HepG2 (cell line): ENCODE measurements around the gene STXBP5L. TPM values are rescaled to one million over a fixed set of nuclear protein-coding genes. Genes with fewer than 3 reads are reported as not detected.

Source experiments
- ATAC-seq: fragments of 200-7000 bp; cut with Tn5 transposase; 3 replicates; pipeline ENCODE4 v1.9.1; 2020; ENCODE audit warnings: mild to moderate bottlenecking, moderate library complexity
- BruUV-seq: library from RNA; stranded (reverse); fragments of 400-500 nt; replicated peaks from 2 replicates; lab custom pipeline; 2021; lab: Mats Ljungman, UMichigan
- CTCF ChIA-PET: fragments of 300-600 bp; formaldehyde crosslinking; extraction: SDS; loops from one replicate; lab custom pipeline; 2021; ENCODE audit warnings: low total read pairs, inconsistent platforms, low intra/inter-chr PET ratio; lab: Yijun Ruan, JAX
- POLR2A ChIA-PET: fragments of 350-600 bp; sonication (Branson Sonifier 250); formaldehyde crosslinking; loops from one replicate; lab custom pipeline; 2020; ENCODE audit warnings: antibody characterized with exemption, inconsistent platforms; lab: Yijun Ruan, JAX
- DNase-seq: peaks from one replicate; pipeline ENCODE4 v3.0.0-alpha.2; 2015; ENCODE audit warnings: low spot score
- FAIRE-seq: peaks from 3 replicates; lab custom pipeline; 2011; peaks lifted over from hg19 to GRCh38; lab: Jason Lieb, UNC
- H2AFZ ChIP-seq: one replicate; pipeline ENCODE4 v1.6.1; 2011; ENCODE audit warnings: low read length, inconsistent platforms
- H3K27ac ChIP-seq: fragments of 300-600 bp; 3 replicates; pipeline ENCODE4 v1.8.0; 2011; ENCODE audit warnings: mixed run types, mild to moderate bottlenecking, mixed read lengths, low read length, inconsistent platforms; ENCODE audit not compliant: insufficient read depth; ENCODE audit errors: extremely low read length
- H3K27me3 ChIP-seq, 2 experiments: fragments of 200-600 bp in 1 of 2; 2 replicates in 1 of 2; 3 replicates in 1 of 2; pipeline versions ENCODE4 v1.6.0 to v1.8.0; 2011; ENCODE audit warnings: low read length in 2 of 2, mild to moderate bottlenecking in 2 of 2, moderate library complexity in 2 of 2, inconsistent platforms in 1 of 2; ENCODE audit not compliant: insufficient read depth in 2 of 2, control insufficient read depth in 1 of 2
- H3K36me3 ChIP-seq, 2 experiments: fragments of 200-600 bp in 1 of 2; replicated peaks in 1 of 2; 2 replicates in 1 of 2; 3 replicates in 1 of 2; pipeline versions ENCODE4 v1.5.1 to v1.8.0; 2011; ENCODE audit warnings: low read length in 2 of 2, inconsistent platforms in 1 of 2; ENCODE audit not compliant: insufficient read depth in 2 of 2, control insufficient read depth in 1 of 2
- H3K4me1 ChIP-seq: 2 replicates; pipeline ENCODE4 v1.5.1; 2012; ENCODE audit warnings: low read length, inconsistent platforms; ENCODE audit not compliant: insufficient read depth
- H3K4me2 ChIP-seq: 2 replicates; pipeline ENCODE4 v1.6.0; 2011; ENCODE audit warnings: low read depth, low read length, inconsistent platforms
- H3K4me3 ChIP-seq, 3 experiments: fragments of 200-600 bp in 1 of 3; sonication (generic), shearing (Covaris generic) in 1 of 3; replicated peaks in 1 of 3; 2 replicates each; pipeline ENCODE4 v1.5.1; 2011 to 2016; ENCODE audit warnings: low read length in 3 of 3, inconsistent platforms in 2 of 3, low read depth in 2 of 3, mild to moderate bottlenecking in 2 of 3, control low read depth in 1 of 3, mixed read lengths in 1 of 3; ENCODE audit not compliant: insufficient read depth in 1 of 3
- H3K79me2 ChIP-seq: one replicate; pipeline ENCODE4 v1.6.1; 2011; ENCODE audit warnings: low read length, inconsistent platforms; ENCODE audit not compliant: insufficient read depth
- H3K9ac ChIP-seq: 2 replicates; pipeline ENCODE4 v1.6.0; 2011; ENCODE audit warnings: mild to moderate bottlenecking, low read depth, low read length, inconsistent platforms; ENCODE audit not compliant: insufficient read depth
- H3K9me3 ChIP-seq: 2 replicates; pipeline ENCODE4 v1.5.1; 2012; ENCODE audit warnings: mild to moderate bottlenecking, low read length
- H4K20me1 ChIP-seq: 2 replicates; pipeline ENCODE4 v1.6.0; 2011; ENCODE audit warnings: inconsistent platforms, mild to moderate bottlenecking, low read length, moderate library complexity; ENCODE audit not compliant: insufficient read depth
- CBX2 ChIP-seq, 2 experiments: fragments of 200-600 bp in 1 of 2; sonication (generic); formaldehyde crosslinking in 1 of 2; IDR thresholded peaks; 2 replicates each; pipeline versions ENCODE4 v1.7.0 to v1.8.1; 2018 to 2022; ENCODE audit warnings: low read depth in 2 of 2, low read length in 1 of 2, mild to moderate bottlenecking in 1 of 2, missing genetic modification reagents in 1 of 2
- DPF2 ChIP-seq: sonication (generic); formaldehyde crosslinking; IDR thresholded peaks from 2 replicates; pipeline ENCODE4 v1.4.0; 2020; ENCODE audit warnings: mild to moderate bottlenecking, low read depth, missing genetic modification reagents, borderline replicate concordance
- ELF4 ChIP-seq: sonication (generic); formaldehyde crosslinking; IDR thresholded peaks from 2 replicates; pipeline ENCODE4 v1.5.0; 2020; ENCODE audit warnings: missing genetic modification reagents, mild to moderate bottlenecking, moderate library complexity, borderline replicate concordance
- HCFC1 ChIP-seq: fragments of 150-350 bp; IDR thresholded peaks from 2 replicates; pipeline ENCODE4 v1.6.1; 2014; ENCODE audit warnings: low read depth, low read length
- HOXA5 ChIP-seq: sonication (generic); formaldehyde crosslinking; IDR thresholded peaks from 2 replicates; pipeline ENCODE4 v1.4.0; 2020; ENCODE audit warnings: missing genetic modification reagents
- NR2F2 ChIP-seq: IDR thresholded peaks from 2 replicates; pipeline ENCODE4 v1.6.1; 2012; ENCODE audit warnings: low read depth, inconsistent platforms, borderline replicate concordance
- XRCC5 ChIP-seq: fragments of 200-400 bp; formaldehyde crosslinking; optimal IDR thresholded peaks from 2 replicates; pipeline ENCODE3; 2017; ENCODE audit warnings: mild to moderate bottlenecking, low read length
- ZNF101 ChIP-seq: sonication (generic); formaldehyde crosslinking; IDR thresholded peaks from 2 replicates; pipeline ENCODE4 v1.4.0; 2020; ENCODE audit warnings: mild to moderate bottlenecking, low read depth, missing genetic modification reagents, borderline replicate concordance
- ZNF121 ChIP-seq: sonication (generic); formaldehyde crosslinking; IDR thresholded peaks from 2 replicates; pipeline ENCODE4 v1.5.0; 2020; ENCODE audit warnings: mild to moderate bottlenecking, missing genetic modification reagents
- ZNF616 ChIP-seq: sonication (generic); formaldehyde crosslinking; IDR thresholded peaks from 2 replicates; pipeline ENCODE4 v1.5.0; 2020; ENCODE audit warnings: low read depth, mild to moderate bottlenecking, missing genetic modification reagents
- ZNF709 ChIP-seq: sonication (generic); formaldehyde crosslinking; IDR thresholded peaks from 2 replicates; pipeline ENCODE4 v1.5.0; 2020; ENCODE audit warnings: mild to moderate bottlenecking, missing genetic modification reagents
- ZNF850 ChIP-seq: sonication (generic); formaldehyde crosslinking; conservative IDR thresholded peaks from 2 replicates; pipeline ENCODE4 v1.9.0; 2021; ENCODE audit warnings: mild to moderate bottlenecking, missing genetic modification reagents
- ZSCAN25 ChIP-seq: sonication (generic); formaldehyde crosslinking; IDR thresholded peaks from 2 replicates; pipeline ENCODE4 v1.8.0; 2022; ENCODE audit warnings: mild to moderate bottlenecking, missing genetic modification reagents
- WGBS: methylation state at CpG from one replicate; pipeline ENCODE4 v1.1.6; 2017; ENCODE audit warnings: low lambda C conversion rate; 5-methylcytosine and 5-hydroxymethylcytosine counted together
- in situ Hi-C: cut with HindIII; loops from 2 replicates; pipeline ENCODE4 v1.10.0; 2017; ENCODE audit warnings: low pct_unique_long_range_greater_than_20kb; ENCODE audit not compliant: extremely low pct_ligation_motif_present
- intact Hi-C: fragments of 100-400 bp; cut with micrococcal nuclease; formaldehyde crosslinking; loops from one replicate; pipeline ENCODE4 v1.10.0; 2022; ENCODE audit not compliant: unreplicated experiment
- polyA plus RNA-seq, 8 experiments: library from polyadenylated mRNA; depleted of rRNA in 3 of 8; stranded (reverse) in 7 of 8; unstranded in 1 of 8; fragments of >200 nt; fragmentation: Illumina TruSeq in 4 of 8; extraction: Trizol in 4 of 8; gene quantifications; 2 replicates each; pipeline versions ENCODE4 v1.2.1 to v1.2.3, GENCODE V29; 2011 to 2016; ENCODE audit warnings: low read depth in 4 of 8, missing spikeins in 1 of 8, mixed read lengths in 1 of 8; ENCODE audit not compliant: insufficient read depth in 1 of 8
- total RNA-seq, 5 experiments: library from RNA; depleted of rRNA; stranded (reverse); fragments of >200 nt; fragmentation: Illumina TruSeq; extraction: Trizol; gene quantifications; 2 replicates each; pipeline ENCODE4 v1.2.3, GENCODE V29; 2016; ENCODE audit warnings: low read depth in 1 of 5
- TF ChIP-seq, protein P1 (sequence below): IDR thresholded peaks from 2 replicates; pipeline ENCODE4 v1.6.1; 2016; ENCODE audit warnings: control low read depth
- TF ChIP-seq, protein P2 (sequence below): sonication (generic); formaldehyde crosslinking; IDR thresholded peaks from 2 replicates; pipeline ENCODE4 v1.5.0; 2020; ENCODE audit warnings: missing genetic modification reagents, mild to moderate bottlenecking, borderline replicate concordance

Gene STXBP5L
- total and polyA plus RNA-seq, 2 of the 13 experiments (the other 11 are each of a cell fraction or from before 2014, with no cell fraction given), result not detected

DNA sequence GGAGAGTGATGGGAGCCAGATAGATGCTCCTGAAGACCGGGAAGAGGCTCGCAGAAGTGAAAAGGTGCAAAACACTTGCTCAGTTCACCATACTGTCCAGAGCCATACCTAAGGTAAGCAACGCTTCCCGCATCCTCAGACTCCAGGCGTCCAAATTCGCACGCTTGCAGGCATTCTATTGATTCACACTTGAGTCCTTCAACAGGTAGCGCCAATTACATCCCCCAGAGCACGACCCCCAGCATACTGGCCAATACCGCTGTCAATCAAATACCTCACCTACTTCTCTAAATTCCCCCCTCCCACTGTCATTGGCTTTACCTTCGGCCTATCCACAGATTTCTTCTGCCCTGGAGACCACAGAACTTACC, 361 bp upstream of the STXBP5L start (continued):
- no peak for TF ChIP-seq HOXA5 (CRISPR knock-in tag)
- TF ChIP-seq XRCC5, result no peak
- TF ChIP-seq, protein P1, sequence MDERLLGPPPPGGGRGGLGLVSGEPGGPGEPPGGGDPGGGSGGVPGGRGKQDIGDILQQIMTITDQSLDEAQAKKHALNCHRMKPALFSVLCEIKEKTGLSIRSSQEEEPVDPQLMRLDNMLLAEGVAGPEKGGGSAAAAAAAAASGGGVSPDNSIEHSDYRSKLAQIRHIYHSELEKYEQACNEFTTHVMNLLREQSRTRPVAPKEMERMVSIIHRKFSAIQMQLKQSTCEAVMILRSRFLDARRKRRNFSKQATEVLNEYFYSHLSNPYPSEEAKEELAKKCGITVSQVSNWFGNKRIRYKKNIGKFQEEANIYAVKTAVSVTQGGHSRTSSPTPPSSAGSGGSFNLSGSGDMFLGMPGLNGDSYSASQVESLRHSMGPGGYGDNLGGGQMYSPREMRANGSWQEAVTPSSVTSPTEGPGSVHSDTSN, result peak; percentile 47; the same call in 1 of the 2 replicates

DNA sequence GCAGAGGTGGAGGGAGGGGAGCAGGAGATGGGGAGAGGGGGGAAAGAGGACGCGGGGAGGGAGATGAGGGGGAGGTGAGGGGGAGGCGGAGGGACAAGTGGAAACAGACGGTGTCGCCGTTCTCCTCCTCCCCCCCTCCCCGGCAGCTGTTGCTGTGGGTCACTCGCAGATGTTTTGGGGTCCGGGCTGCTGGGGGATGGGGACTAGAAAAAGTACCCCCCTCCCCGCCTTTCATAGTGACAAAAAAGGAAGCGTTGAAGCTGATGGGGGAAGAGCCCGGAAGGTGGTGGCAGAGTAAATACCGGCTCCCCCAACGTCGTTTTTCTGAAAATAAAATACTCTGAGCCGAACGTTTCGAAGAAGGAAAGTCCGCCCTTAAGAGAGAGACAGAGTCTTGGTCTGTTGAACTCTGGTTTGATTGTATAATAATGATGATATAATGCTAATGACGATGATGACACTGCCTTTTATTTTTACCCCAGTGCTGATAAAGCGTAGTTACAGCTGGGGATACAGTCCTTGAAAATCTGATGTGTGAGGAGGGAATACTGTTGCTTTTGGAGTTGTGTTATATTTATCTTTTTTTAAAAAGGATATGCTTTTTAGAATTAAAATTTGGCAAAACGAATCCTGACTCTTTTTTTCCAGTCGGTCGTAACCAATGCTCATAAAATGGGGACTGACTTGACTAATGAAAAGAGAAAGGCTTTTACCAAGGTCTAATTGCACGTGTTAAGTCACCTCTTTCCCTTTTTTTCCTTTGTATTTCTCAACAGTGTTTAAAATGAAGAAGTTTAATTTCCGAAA, 993 bp downstream of the STXBP5L start:
- POLR2A ChIA-PET, result no interaction called here
- TF ChIP-seq CBX2 (IDR thresholded peaks at IDR 0.05; ENCODE audit: low read depth, low read length), result peak; percentile 84; the same call in 1 of the 2 replicates
- no peak for TF ChIP-seq CBX2 (CRISPR knock-in tag; IDR thresholded peaks at IDR 0.05; ENCODE audit: low read depth)
- TF ChIP-seq ZNF121, result no peak
- no peak for TF ChIP-seq HCFC1
- no peak for TF ChIP-seq ZNF850 (CRISPR knock-in tag)
- no peak for TF ChIP-seq ELF4
- TF ChIP-seq ZNF101 (CRISPR knock-in tag), result no peak
- TF ChIP-seq ZNF616 (CRISPR knock-in tag), result no peak
- TF ChIP-seq NR2F2, result no peak
- TF ChIP-seq, protein P2, sequence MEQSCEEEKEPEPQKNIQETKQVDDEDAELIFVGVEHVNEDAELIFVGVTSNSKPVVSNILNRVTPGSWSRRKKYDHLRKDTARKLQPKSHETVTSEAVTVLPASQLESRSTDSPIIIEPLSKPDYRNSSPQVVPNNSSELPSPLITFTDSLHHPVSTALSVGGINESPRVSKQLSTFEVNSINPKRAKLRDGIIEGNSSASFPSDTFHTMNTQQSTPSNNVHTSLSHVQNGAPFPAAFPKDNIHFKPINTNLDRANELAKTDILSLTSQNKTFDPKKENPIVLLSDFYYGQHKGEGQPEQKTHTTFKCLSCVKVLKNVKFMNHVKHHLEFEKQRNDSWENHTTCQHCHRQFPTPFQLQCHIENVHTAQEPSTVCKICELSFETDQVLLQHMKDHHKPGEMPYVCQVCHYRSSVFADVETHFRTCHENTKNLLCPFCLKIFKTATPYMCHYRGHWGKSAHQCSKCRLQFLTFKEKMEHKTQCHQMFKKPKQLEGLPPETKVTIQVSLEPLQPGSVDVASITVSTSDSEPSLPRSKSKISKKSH, result no peak
- TF ChIP-seq ZNF709, result no peak
- 0 out of 2 replicates have a peak, but pooled peaks have one; percentile 5 for TF ChIP-seq ZSCAN25
- TF ChIP-seq DPF2, result no peak

More for the DNA sequence above, 993 bp downstream of the STXBP5L start:
- Histone ChIP-seq H3K9me3 (no peaks in the 10 kb centered on the region), H2AFZ (no peak overlapping the region), H3K4me3 (peak overlapping the region; percentile 45 to 71 (median 46); a peak in 4 of 6 replicates), H3K27ac (no peak overlapping the region), H3K4me1 (peaks cover 9% of the 10 kb centered on the region; the same call in 1 of the 2 replicates), H3K27me3 (peaks cover 0 to 25% of the 10 kb centered on the region in 2 experiments; a peak in 4 of 5 replicates), H3K79me2 (no peaks in the 10 kb centered on the region), H3K9ac (no peak overlapping the region), H4K20me1 (no peaks in the 10 kb centered on the region), H3K4me2 (peak overlapping the region; percentile 86), H3K36me3 (no peaks in the 10 kb centered on the region)
- WGBS, result 24% methylated on average over 25 of the region's 26 CpGs
- DNase-seq (no peak), ATAC-seq (no peak), FAIRE-seq (no peak)
- BruUV-seq, result no TSS peak
- CTCF ChIA-PET, result no interaction called here
- in situ Hi-C loops, result no loop called here
- intact Hi-C loops, result no loop called here
